ENCODE results near the gene SOWAHB.
"Not testable (repeated sequence)": the region's sequence is repeated elsewhere in the genome, so short reads cannot be mapped to it uniquely, and the experiment has no call there.

The SOWAHB gene

DNA sequence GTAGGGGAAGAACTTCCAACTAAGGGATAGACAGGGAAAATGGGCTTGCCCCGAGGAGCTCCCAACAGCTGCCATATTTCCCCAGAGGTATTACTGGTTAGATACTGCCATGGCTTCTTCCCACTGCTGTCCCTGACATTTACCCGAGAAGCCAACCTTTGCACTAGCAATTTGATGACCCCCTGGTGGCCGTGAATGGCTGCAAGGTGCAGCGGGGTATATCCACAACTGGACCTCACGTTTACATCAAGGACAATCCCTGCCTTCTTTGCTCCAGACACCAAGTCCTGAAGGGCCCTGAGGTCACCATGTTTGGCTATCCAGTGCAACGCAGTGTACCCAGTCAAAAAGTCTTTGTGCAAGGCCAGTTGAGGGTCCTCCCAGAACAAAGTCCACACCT, 2.3 kb downstream of the SOWAHB start:
- DNase-seq (ENCODE audit: low read depth in 2 of 3, low spot score in 2 of 3): no peak

DNA sequence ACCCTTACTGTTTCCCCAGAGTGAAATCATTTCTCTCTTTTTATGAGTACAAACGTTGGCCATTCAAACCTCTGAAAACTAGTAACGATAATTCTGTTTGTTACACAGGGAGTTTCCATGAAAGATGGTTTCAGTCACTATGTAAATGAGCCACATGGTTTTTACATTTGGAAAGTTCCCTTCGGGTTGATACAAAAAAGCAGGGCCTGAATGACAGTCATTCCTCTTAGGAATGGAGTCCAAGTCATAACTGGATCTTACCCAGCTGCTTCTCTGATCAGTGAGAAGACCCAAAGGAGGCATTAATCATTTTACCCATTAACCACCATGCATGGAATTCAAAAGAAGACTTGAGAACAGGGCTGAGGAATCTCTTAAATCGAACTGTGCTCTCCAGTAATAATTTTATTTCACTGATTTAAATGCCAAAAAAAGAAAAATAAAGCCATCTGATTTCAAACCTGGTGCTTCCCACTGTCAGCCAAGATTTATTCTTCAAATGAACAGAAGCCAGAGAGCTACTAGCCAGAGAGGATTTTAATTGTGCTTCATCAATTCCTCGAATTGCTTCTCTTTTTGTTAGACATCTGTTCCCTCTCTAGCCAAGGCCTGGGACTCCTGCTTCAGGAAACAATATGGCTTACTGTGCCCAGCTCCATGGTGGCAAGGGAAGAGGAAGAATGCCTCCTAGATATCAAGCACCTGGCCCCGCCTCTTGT, 3.2 kb downstream of the SOWAHB start:
- no peak for DNase-seq (ENCODE audit: low read depth in 2 of 3, low spot score in 2 of 3)

DNA sequence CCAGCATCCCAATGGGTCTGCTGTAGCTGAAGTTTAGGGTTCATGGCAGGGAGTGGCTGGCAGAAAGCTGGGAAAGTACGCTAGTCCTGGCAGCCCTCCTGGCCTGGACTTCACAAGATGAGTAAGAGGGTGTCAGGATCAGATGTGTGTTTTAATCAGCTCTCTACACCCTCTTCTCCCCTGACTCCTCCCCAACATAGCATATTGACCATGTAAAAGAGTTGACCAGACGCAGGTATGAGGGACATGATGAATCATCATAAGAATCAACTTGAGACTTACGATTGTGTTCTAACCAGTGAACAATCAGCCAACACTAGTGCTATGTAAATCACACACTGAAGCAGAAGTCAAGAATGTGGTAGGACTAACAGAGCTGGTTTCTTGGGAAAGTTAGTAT, 5.3 kb downstream of the SOWAHB start:
- no peak for DNase-seq (ENCODE audit: low read depth in 2 of 3, low spot score in 2 of 3)

DNA sequence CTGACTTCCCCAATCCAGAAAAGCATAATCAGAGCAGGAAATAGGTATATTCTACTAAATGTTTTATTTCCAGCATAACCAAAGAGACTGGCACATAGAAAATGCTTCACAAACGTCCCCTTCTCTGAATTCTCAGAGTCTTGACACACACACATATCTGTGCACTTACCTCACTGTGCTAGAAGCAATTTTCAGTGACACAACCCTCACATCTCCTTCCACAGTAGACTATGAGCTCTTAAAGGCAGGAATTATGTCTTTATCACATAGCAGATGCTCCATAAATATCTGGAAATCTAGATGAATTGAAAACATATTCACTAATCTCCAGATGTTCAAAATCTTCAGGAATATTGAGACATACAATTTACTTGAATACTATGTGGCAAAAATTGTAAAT, 5.9 kb downstream of the SOWAHB start:
- DNase-seq (ENCODE audit: low read depth in 2 of 3, low spot score in 2 of 3): no peak

DNA sequence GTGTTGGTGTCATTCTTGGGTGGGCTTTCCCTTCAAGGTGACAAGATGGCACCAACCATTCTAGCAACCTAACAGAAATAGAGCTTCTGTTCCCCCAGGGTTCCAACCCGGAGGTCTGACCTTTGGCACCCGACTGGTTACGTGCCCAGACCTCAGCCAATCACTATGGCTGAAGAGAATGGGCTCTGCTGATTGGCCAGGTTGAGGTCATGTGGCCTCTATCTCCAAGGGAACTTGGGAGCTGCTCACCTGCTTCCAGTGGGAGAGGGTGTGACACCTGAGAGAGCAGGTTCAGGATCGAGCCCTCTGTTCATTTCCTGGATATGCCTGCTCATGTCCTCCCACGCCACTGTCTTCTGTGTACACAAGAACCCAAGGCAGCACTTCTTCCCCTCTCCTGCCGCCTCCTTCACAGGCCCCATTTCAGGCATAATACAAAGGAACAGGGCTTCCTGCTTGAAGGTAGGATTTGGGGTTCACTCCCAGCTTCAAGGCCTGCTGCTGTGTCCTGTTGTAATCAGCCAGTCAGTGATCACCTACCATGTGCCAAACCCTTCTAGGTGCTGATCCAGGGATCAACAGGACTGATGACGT, 11.0 kb downstream of the SOWAHB start:
- no peak for DNase-seq (ENCODE audit: low read depth in 2 of 3, low spot score in 2 of 3)

DNA sequence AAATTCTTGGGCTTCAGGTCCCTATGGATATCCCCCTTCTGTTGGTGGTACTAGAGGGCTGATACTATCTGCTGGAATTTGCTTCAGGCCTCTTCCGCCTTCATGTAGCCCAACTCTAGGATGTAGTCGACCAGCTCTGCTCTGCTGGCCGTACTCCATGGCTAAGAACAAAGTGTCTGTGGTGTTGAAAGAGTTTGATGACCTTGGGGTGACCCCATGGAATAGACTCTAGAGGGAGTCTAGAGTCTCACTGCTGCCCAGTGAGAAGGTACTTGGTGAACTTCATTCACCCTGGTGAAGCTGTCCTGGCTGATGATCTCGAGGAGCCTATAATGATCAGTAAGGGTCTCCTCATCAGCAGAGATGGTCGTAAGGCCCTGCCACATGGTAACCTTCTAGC, 11.7 kb downstream of the SOWAHB start:
- DNase-seq (ENCODE audit: low read depth in 2 of 3, low spot score in 2 of 3): no peak

DNA sequence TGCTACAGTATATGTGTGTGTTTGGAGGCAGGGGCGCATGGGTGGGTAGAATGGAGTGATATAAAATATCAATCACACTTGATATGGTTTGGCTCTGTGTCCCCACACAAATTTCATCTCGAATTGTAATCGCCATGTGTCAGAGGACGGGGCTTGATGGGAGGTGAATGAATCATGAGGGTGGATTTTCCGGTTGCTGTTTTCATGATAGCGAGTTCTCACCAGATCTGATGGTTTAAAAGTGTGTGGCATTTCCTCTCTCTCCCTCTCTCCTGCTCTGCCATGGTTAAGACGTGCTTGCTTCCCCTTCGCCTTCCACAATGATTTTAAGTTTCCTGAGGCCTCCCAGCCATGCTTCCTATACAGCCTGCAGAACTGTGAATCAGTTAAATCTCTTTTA, 14.8 kb downstream of the SOWAHB start:
- DNase-seq (ENCODE audit: low read depth in 2 of 3, low spot score in 2 of 3): no peak

DNA sequence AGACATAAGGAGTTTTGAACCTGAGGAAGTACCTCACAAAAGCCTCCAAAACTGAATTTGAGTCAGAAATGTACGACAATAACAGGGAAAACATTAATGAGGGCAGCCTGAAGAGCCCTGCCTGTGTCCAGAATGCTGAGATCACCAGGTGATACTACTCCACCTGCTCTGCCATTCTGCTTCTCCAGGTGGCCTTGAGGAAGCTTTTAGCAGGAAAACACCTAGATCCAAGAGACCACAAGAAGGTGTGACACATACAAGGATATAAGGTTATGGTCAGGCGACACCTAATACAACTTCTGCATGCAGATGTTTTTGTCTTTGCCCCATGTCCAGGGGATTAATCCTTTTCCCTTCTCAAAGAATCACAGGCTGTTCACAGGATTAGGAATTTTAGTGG, 15.3 kb downstream of the SOWAHB start:
- no peak for DNase-seq (ENCODE audit: low read depth in 2 of 3, low spot score in 2 of 3)

DNA sequence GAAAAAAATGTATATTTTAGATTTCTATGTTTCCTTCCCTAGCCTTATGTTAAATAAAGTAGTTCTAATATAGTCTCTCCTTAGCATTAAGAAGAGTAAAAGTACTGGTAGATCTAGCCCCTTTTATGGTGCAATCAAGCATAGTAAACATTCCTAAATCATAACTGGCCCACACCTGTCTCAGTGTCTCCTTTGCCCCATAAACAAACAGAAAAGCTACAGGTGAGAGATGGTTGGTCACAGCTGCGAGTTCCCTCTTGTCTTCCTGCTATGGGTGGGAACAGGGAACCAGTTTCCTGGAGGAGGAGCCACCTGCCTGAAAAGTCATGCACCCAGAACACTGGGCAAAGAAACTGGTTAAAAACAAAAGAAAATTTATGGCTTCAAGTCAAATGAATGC, 16.6 kb downstream of the SOWAHB start:
- DNase-seq (ENCODE audit: low read depth in 2 of 3, low spot score in 2 of 3): no peak

DNA sequence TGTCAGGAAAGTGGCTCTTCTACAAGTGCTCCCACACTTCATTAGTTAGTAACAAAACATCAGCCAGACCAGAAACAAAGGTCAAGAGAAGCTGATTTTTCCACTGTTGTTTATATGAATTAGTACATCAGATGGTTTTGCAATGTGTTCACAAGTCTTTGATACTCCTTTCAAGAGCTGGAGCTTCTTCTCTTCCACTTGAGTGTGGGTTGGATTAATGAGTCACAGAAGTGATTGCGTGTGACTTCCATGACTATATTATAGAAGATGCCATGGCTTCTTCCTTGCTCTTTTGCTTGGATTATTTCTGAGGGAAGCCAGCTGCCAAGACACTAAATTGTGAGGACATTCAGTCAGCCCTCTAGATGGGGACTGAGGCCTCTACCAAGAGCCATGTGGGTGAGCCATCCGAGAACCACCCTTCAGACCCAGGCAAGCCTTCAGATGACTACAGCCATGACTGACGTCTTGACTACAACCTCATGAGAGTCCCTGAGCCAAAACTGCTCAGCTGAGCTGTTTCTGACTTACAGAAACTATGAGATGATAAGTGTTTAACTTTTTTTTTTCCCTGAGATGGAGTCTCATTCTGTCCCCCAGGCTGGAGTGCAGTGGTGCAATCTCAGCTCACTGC, 18.1 kb downstream of the SOWAHB start:
- no peak for DNase-seq (ENCODE audit: low read depth in 2 of 3, low spot score in 2 of 3)

DNA sequence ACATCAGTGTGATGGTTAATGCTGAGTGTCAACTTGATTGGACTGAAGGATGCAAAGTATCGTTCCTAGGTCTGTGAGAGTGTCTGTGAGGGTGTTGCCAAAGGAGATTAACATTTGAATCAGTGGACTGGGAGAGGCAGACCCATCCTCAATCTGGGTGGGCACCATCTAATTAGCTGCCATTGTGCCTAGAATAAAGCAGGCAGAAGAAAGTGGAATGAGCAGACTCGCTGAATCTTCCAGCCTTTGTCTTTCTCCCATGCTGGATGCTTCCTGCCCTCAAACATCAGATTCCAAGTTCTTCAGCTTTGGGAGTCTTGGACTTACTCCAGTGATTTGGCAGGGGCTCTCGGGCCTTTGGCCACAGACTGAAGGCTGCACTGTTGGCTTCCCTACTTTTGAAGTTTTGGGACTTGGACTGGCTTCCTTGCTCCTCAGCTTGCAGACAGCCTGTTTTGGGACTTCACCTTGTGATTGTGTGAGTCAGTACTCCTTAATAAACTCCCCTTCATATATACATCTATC, 19.2 kb downstream of the SOWAHB start:
- not testable (repeated sequence) for DNase-seq (ENCODE audit: low read depth in 2 of 3, low spot score in 2 of 3)

DNA sequence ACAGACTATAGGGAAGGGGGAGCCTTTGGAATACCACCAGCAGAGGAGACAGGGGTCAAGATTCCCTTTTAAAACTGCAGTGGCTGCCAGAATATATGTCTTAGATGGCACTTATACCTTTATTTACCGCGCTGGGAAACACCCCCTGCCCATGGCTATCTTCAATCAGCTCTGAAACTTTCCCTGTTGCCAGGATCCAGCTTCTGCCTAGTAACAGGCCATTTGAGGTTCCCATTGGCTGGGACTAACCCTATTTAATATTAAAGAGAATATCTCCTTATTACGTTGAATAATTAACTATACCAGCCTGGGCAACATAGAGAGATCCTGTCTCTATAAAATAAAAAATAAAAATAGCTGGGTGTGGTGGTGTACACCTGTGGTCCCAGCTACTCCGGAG, 23.8 kb downstream of the SOWAHB start:
- no peak for DNase-seq (ENCODE audit: low read depth in 2 of 3, low spot score in 2 of 3)

DNA sequence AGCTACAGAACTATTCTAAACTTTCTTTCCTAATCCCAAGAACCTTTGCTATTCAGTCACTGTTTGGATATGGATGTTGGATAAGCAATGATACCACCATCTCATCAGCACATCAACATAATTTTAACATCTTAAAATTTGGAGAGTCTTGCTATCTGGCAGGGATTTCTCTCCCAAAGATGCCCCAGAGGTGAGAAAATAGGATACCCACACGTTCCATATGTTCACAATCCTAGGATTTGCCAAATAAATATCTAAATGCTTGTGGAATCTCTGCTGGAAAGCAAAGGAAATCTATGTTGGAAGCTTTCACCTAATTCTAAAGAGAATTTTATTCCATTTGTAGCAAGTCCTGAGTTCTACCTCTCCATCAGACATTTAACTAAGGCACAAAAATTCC, 24.4 kb downstream of the SOWAHB start:
- no peak for DNase-seq (ENCODE audit: low read depth in 2 of 3, low spot score in 2 of 3)

DNA sequence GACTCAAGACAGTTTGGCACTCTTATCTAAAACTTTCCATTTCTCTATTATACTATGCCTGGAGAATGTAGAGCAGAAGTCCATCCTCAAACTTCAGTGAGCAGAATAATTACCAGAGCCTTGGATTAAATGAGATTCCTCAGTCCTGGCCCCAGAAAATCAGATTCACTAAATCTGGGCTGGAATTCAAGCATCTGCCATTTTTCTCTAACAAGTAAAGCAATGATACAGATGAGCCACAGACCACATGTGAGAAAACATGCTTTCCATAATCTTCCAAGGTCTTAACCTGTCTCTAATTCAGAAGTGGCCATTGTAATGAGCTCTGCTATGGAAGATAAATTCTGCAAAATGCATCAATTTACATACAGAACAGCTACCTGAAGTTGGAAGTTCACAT, 25.4 kb downstream of the SOWAHB start:
- DNase-seq (ENCODE audit: low read depth in 2 of 3, low spot score in 2 of 3): no peak

DNA sequence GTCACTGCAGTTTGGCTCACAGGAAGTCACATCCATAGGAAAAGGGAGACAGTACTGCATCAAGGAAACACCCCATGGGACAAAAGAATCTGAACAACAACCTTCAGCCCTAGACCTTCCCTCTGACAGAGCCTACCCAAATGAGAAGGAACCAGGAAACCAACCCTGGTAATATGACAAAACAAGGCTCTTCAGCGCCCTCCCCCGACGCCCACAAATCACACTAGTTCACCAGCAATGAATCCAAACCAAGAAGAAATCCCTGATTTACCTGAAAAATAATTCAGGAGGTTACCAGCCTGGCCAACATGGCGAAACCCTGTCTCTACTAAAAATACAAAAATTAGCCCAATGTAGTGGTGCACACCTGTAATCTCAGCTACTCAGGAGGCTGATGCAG, 29.2 kb downstream of the SOWAHB start:
- DNase-seq (ENCODE audit: low read depth in 2 of 3, low spot score in 2 of 3): not testable (repeated sequence)

DNA sequence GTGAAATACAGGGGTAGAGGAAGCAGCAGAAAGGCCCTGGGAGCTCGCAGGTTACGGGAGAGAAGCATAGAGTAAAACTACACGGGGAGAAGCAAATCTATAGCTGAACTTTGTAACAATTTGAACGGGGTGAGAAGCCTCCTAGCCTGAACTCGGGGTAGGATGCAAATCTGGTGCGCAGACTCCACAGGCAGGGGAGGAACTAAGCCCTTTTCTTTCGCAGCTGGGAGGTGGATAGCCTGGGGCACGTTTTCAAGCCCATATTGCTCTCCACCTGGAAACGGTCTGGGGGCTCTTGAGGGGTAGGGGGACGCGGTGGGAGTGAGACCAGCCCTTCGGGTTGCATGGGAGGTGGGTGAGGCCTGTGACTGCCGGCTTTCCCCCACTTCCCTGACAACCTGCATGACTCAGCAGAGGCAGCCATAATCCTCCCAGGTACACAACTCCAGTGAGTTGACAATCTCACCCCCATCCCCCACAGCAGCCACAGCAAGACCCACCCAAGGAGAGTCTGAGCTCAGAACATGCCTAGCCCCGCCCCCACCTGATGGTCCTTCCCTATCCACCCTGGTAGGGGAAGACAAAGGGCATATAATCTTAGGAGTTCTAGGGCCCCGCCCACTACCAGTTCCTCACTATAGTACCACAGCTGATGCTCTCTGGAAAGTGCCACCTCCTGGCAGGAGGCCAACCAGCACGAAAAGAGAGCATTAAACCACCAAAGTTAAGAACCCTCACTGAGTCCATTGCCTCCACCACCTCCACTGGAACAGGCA, 29.9 kb downstream of the SOWAHB start:
- DNase-seq (ENCODE audit: low read depth in 2 of 3, low spot score in 2 of 3): no peak

DNA sequence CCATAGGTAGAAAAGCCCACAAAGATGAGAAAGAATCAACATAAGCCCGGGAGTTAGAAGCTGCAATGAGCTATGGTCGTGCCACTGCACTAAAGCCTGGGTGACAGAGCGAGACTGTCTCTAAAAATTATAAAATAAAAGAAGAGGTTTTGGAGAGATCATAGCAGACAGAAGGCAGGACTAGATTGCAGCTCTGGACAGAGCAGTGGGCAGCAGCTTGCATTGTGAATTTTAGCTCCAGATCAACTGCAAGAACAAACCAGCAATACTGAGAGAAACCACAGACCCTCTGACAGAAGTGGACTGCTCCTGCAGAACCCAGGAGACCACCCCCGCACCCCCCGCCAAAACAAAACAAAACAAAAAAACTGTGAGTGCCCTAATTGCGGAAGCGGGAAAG, 30.6 kb downstream of the SOWAHB start:
- DNase-seq (ENCODE audit: low read depth in 2 of 3, low spot score in 2 of 3): no peak

DNA sequence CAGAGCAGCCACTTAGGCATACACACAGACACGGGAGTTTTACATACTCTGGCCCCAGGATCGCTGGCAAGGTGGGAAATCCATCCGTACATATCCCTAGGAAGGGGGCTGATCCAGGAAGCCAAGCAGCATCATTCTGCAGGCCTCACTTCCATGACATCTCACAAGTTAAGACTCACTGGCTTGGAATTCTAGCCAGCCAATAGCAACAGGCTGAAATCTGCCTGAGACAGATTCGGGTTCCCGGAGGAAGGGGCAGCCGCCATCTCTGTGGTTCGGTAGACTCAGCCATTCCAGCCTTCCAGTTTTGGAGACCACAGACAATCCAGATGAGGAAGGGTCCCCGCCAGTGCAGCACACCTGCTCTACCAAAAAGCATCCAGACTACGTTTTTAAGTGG, 31.3 kb downstream of the SOWAHB start:
- no peak for DNase-seq (ENCODE audit: low read depth in 2 of 3, low spot score in 2 of 3)

DNA sequence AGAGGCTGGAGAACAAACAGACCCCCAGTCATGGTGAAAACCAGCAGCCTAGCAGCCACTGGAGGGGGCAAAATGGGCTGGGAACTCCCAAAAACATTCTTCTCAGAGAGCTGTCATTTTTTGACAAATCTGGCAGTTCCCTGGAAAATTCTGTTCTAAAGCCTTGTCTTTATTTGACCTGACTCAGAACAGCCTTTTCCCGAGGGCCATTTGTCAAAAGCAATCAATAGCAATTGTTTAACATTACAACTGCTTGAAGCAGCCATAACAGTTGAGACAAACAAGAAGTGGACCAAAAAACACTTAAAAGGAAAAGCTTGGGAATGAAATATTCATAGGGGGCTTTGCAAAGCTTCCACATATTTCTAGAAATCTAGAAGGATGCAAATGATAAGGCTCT, 39.6 kb downstream of the SOWAHB start:
- no peak for DNase-seq (ENCODE audit: low read depth in 2 of 3, low spot score in 2 of 3)

DNA sequence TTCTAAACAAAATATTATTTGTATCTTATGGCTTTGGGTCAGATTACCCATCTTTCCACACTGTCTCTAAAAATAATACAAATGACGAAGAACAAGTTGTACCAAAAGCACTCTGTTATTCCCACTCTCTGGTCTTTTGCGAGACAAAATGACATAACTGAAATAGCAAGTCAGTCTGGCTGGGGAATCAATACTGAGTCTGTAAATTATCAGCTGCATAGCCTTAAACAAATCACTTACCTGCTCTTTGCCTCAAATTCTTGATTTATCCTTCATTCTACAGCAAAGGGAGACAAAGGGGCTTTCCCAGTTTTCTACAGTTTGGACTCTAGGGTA, 40.9 kb downstream of the SOWAHB start:
- DNase-seq (ENCODE audit: low read depth in 2 of 3, low spot score in 2 of 3): no peak

DNA sequence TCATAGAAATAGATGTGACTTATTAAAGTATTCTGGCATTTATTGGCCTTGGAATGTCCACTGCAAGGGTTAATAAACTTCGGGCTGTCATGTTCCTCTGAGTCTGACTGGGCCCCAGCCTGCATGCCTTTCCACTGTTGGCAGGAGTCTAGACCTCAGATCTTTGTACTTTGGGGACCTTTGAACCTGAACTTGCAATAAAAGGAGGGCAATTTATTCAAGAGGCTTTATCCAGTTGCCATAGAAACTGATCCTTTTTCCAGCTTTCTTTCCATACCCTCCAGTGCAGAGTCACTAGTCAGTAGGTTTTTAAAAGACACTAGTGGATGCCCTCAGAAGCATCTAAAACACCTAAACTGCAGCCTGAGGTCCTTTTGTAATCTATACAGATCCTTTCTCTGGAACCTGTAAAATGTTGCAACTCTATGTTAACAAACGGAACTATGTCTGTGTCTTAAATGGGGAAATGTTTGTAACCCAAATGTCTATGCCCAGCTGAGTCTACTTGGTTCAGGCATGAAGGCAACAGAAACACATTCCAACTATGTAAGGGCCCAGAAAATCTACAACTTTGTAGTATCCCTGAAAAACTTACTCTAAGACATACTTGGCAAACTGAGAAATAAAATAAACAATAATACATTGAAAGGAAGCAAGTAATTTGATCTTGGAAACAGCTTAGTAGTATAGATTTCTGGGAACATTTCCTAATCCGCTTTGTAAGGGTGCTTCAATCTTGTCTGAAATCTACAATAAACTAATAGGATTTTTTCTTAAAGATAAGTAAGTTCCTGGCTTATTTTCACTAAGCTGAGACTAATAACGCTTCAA, 41.5 kb downstream of the SOWAHB start:
- DNase-seq (ENCODE audit: low read depth in 2 of 3, low spot score in 2 of 3): no peak

All from activated CD8-positive, alpha-beta memory T cell treated with anti-CD3 and anti-CD28 coated beads for 48 hours (primary cell).